Measurements from ENCODE around the gene TTC6. TPM values are rescaled to one million over a fixed set of nuclear protein-coding genes. Genes with fewer than 3 reads are reported as not detected.

TTC6 gene
- total RNA-seq, 1 donor from 2014 or later: 4.4 TPM

DNA sequence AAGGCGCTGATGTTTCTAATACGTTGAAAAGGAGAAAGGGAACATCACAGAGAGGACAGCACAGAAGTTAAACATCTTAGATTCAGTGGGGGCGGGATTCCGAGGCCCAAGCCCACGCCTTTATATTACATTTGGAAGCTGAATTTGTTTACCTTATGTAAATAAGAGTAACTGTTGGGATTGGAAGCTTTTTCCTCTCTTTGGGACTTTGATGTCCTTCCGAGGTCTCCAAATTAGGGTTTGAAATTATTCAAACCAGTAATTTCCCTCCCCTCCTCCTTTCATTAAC, 6.8 kb upstream of the TTC6 start:
- Histone ChIP-seq H3K9me3 (no peaks in the 10 kb centered on the region), H3K27me3 (peaks cover 35% of the 10 kb centered on the region), H3K4me1 (peaks cover 34% of the 10 kb centered on the region), H3K27ac (peak overlapping the region; percentile 74), H3K4me3 (peak overlapping the region in 1 of 2 donors; percentile 43), H3K36me3 (no peaks in the 10 kb centered on the region)
- TF ChIP-seq, protein P1, sequence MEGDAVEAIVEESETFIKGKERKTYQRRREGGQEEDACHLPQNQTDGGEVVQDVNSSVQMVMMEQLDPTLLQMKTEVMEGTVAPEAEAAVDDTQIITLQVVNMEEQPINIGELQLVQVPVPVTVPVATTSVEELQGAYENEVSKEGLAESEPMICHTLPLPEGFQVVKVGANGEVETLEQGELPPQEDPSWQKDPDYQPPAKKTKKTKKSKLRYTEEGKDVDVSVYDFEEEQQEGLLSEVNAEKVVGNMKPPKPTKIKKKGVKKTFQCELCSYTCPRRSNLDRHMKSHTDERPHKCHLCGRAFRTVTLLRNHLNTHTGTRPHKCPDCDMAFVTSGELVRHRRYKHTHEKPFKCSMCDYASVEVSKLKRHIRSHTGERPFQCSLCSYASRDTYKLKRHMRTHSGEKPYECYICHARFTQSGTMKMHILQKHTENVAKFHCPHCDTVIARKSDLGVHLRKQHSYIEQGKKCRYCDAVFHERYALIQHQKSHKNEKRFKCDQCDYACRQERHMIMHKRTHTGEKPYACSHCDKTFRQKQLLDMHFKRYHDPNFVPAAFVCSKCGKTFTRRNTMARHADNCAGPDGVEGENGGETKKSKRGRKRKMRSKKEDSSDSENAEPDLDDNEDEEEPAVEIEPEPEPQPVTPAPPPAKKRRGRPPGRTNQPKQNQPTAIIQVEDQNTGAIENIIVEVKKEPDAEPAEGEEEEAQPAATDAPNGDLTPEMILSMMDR (IDR thresholded peaks at IDR 0.05): no peak
- TF ChIP-seq POLR2AphosphoS5 (IDR thresholded peaks at IDR 0.05; ENCODE audit: insufficient read depth in 1 of 2, low read depth in 1 of 2): no peak
- no peak for TF ChIP-seq POLR2A (IDR thresholded peaks at IDR 0.05)
- DNase-seq (ENCODE audit: extremely low spot score in 2 of 2): no peak
- intact Hi-C loops (cut with DNase I): no loop called here

DNA sequence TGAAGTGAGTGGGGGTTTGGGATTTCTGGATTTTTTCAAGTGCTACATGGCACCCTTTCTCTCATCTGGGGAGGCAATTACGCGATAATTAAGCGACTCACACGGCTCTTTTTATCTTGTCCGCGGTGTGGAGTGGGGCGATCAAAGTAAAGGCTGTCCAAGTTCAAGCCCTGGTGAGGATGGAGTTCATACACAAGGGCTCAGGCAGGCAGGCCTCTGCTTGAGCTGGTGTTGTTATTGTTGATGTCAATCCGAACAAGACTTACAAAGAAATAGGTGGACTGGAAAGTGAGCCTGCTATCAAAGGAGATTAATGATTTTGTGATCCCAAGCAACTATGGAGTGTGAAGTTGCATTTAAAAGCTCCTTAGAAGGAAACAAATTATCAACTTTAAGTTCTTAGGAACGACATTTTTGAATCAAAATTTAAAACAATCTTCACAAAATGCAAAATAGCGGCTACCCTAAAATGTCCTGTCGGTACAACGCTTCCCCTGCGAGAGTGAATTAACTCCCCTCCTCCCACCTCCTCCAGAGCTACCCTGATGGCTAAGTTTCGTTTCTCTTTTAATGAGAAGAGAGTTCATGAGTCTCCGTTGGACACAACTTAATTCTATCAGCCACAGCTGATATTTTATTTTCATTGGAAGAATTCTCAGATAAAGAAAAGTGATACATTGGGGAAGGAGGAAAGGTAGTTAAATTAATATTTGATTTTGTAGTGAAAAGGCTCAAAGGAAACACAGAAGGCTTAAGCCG, 6.3 kb upstream of the TTC6 start:
- peak overlapping the region in 1 of 2 donors; percentile 43 for H3K4me3 ChIP-seq
- peaks cover 29% of the 10 kb centered on the region for H3K4me1 ChIP-seq

DNA sequence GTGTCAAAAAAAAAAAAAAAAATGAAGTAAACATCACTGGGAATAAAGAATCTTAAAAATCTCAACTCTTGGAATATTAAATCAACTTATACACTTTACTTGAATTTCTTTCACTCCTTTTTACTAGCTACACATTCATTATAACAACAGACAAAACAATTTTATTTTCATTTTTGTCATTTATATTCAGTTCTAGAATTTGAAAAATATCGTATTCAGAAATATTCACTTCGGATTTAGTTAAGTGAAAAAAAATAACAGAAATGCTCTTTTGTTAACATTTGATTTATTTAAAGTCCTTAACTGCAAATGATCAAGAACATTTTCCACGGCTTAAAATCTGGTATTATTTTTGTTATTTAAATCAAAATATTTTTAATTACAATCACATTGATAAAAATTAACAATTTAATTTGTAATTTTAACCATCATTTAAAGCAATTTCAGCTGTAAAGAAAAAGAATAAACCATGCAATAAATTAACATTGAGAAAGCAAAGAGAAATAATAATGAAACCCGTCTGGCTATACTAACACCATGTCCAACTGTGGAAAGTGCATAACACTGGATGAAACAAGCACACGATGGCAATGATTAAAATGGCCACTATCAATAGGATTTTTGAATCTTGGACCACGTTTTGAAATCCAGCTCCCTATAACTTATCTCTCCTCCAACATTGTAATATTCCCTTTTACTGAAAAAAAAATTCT, 5.6 kb upstream of the TTC6 start:
- no peak for DNase-seq (ENCODE audit: extremely low spot score in 2 of 2)
- intact Hi-C loops (cut with DNase I): no loop called here
- peaks cover 23% of the 10 kb centered on the region for H3K27me3 ChIP-seq
- no peaks in the 10 kb centered on the region for H3K36me3 ChIP-seq
- H3K27ac ChIP-seq: peak overlapping the region; percentile 74
- H3K4me3 ChIP-seq: peak overlapping the region in 1 of 2 donors; percentile 43
- peaks cover 21% of the 10 kb centered on the region for H3K4me1 ChIP-seq
- TF ChIP-seq, protein P1 (IDR thresholded peaks at IDR 0.05): no peak
- TF ChIP-seq POLR2AphosphoS5 (IDR thresholded peaks at IDR 0.05; ENCODE audit: insufficient read depth in 1 of 2, low read depth in 1 of 2): no peak
- no peak for TF ChIP-seq POLR2A (IDR thresholded peaks at IDR 0.05)
- no peaks in the 10 kb centered on the region for H3K9me3 ChIP-seq

More for the DNA sequence above, 6.3 kb upstream of the TTC6 start:
- no peaks in the 10 kb centered on the region for H3K9me3 ChIP-seq
- no peak for TF ChIP-seq POLR2AphosphoS5 (IDR thresholded peaks at IDR 0.05; ENCODE audit: insufficient read depth in 1 of 2, low read depth in 1 of 2)
- no peak for TF ChIP-seq POLR2A (IDR thresholded peaks at IDR 0.05)
- TF ChIP-seq, protein P1 (IDR thresholded peaks at IDR 0.05): no peak
- H3K27me3 ChIP-seq: peaks cover 30% of the 10 kb centered on the region
- H3K27ac ChIP-seq: peak overlapping the region; percentile 74
- intact Hi-C loops (cut with DNase I): no loop called here
- DNase-seq (ENCODE audit: extremely low spot score in 2 of 2): no peak
- no peaks in the 10 kb centered on the region for H3K36me3 ChIP-seq

DNA sequence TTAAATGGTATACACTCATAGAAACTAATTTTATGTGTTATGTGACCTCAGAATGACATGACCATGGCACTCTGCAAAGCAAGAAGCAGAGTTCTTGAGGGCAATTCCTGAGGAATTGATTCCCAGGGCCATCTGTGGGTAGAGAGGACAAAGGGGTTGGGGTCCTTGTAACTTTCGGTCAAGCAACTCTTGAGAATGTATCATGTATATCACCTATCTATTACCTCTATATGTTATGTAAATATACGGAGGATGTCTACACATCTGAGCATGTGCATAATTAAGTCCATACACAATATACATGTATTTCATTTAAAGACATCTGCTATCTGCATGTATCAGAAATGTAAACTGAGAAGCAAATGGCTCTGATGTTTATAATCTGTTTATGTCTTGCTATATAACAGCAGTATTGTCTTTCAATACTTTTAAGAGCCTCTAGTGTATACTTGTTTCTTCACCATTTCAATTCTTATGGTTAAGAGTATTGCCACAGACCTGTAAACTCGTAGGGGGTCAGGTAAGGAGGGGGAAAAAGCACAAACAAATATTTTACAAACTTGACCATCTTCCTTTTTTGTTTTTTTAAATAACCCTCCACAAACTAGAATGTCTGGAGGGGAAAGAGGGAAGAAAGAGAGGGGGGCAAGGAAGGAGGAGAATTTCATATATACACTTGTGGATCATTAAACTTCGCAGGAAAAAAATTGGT, 4.8 kb upstream of the TTC6 start:
- intact Hi-C loops (cut with DNase I): no loop called here
- no peaks in the 10 kb centered on the region for H3K9me3 ChIP-seq
- H3K27ac ChIP-seq: peak overlapping the region; percentile 78
- H3K36me3 ChIP-seq: no peaks in the 10 kb centered on the region
- H3K4me1 ChIP-seq: peaks cover 26% of the 10 kb centered on the region
- H3K27me3 ChIP-seq: peaks cover 22% of the 10 kb centered on the region
- TF ChIP-seq POLR2AphosphoS5 (IDR thresholded peaks at IDR 0.05; ENCODE audit: insufficient read depth in 1 of 2, low read depth in 1 of 2) (no peak), POLR2A (IDR thresholded peaks at IDR 0.05) (no peak)
- TF ChIP-seq, protein P1 (IDR thresholded peaks at IDR 0.05): no peak
- DNase-seq (ENCODE audit: extremely low spot score in 2 of 2): no peak
- peak overlapping the region; percentile 19 to 43 for H3K4me3 ChIP-seq

Measured in vagina (tissue), 2 donors.